GM13977 (cell line): ENCODE data around the gene TRIM34.
"Not testable (repeated sequence)": the region's sequence is repeated elsewhere in the genome, so short reads cannot be mapped to it uniquely, and the experiment has no call there.

ENCODE experiments used
- DNase-seq: peaks from one replicate; pipeline ENCODE4 v3.0.0; 2012; ENCODE audit warnings: low spot score
- in situ Hi-C: fragments of 300-500 bp; cut with MboI; formaldehyde crosslinking; loops from one replicate; pipeline ENCODE4 v1.12.0; 2022; ENCODE audit warnings: low sequenced_read_pairs, low pct_unique_long_range_greater_than_20kb, mixed read lengths, inconsistent platforms; ENCODE audit not compliant: unreplicated experiment
- TF ChIP-seq, protein P1 (sequence below): IDR thresholded peaks from 2 replicates; pipeline ENCODE4 v1.5.1; 2012; ENCODE audit warnings: mild to moderate bottlenecking, control low read depth; ENCODE audit not compliant: insufficient read depth; ENCODE audit errors: extremely low read depth, missing control alignments

TRIM34 gene

DNA sequence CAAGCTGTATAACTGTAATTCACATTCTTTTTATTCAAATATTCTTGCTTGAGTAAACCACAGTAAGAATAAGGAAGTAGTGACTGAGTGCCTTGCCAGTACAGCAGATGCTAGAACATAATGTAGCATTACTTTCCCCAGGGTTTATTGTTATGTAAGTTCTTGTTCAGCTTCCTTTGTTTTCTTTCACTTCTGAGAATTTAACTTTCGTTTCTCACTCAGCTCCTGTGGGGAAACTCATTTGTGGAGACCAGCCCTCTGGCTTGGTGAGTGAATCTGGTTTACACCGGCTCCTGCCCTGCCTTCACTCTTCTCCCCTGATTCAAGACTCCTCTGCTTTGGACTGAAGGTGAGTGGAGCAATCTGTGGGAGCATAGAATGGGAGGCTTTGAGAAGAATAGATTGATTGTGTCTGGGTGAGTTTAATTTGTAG, 64.8 kb downstream of the TRIM34 start, which contains the start of gene TRIM22:
TRIM22 (plus strand) TSS at position 240 of the 433 bp plus-strand sequence. CDS start 6,443 bp downstream, outside the sequence.
- TF ChIP-seq, protein P1, sequence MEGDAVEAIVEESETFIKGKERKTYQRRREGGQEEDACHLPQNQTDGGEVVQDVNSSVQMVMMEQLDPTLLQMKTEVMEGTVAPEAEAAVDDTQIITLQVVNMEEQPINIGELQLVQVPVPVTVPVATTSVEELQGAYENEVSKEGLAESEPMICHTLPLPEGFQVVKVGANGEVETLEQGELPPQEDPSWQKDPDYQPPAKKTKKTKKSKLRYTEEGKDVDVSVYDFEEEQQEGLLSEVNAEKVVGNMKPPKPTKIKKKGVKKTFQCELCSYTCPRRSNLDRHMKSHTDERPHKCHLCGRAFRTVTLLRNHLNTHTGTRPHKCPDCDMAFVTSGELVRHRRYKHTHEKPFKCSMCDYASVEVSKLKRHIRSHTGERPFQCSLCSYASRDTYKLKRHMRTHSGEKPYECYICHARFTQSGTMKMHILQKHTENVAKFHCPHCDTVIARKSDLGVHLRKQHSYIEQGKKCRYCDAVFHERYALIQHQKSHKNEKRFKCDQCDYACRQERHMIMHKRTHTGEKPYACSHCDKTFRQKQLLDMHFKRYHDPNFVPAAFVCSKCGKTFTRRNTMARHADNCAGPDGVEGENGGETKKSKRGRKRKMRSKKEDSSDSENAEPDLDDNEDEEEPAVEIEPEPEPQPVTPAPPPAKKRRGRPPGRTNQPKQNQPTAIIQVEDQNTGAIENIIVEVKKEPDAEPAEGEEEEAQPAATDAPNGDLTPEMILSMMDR: no peak
- peak; percentile 76 for DNase-seq
- in situ Hi-C loops: no loop called here

DNA sequence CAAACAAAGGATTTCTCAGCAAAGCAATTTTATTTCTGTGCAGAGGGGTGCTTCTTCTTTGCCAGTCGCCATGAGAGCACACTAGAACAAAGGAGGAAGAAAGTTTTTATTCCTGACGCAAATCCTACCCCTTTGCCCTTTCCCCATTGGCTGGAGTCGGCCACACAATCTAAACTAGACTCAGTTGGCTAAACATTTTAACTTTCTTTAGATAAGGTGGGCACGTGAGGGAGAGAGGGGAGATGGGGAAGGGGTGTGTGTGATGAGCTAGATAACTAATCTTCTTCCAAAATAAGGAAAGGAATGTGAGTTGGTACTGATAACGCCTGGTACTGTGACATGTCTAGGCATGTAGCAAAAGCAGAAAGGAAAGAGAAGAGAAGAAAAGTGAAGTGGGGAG, 65.4 kb downstream of the TRIM34 start:
- in situ Hi-C loops: no loop called here
- no peak for DNase-seq
- TF ChIP-seq, protein P1: no peak

DNA sequence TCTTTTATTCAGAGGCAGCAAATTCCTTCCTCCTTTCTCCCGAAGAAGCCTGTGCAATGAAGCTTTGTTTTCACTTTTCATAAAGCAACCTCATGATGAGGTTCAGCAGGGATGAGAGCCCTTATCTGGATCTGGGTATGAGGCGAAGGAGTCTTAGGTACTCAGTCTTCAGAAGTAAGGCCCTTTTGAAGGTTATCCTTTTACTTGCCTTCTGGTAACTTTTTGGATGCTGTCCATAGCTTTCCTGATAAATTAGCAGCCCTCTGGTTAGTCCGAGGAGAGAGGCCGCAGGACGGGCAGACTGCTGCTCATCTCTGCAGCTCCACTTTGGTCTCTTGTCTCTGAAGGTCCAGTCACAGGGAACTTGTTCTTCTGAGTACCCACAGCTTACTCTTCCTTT, 65.9 kb downstream of the TRIM34 start:
- in situ Hi-C loops: no loop called here
- TF ChIP-seq, protein P1: no peak
- no peak for DNase-seq

DNA sequence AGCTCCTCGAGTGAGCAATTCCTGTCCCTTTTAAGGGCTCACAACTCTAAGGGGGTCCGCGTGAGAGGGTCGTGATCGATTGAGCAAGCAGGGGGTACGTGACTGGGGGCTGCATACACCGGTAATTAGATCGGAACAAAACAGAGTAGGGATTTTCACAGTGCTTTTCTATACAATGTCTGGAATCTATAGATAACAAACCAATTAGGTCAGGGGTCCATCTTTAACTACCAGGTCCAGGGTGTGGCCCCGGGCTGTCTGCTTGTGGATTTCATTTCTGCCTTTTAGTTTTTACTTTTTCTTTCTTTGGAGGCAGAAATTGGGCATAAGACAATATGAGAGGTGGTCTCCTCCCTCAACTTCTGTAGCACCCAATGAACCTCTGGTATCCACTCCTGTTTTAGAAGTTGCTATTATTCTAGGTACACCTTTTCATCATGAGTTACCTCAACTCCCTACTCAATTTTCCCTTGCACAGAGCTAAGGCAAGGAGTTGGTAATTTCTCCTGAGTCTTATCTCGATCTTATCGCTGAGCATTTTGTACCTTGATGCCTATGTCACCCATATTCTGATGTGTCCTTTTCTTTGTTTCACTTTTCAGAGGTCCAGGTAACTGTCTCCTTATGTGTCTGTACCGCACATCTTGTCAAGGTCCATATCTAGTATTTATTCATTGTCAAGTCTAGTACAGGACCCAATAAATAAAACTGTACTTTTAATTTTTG, 66.6 kb downstream of the TRIM34 start:
- in situ Hi-C loops: not testable (repeated sequence)

DNA sequence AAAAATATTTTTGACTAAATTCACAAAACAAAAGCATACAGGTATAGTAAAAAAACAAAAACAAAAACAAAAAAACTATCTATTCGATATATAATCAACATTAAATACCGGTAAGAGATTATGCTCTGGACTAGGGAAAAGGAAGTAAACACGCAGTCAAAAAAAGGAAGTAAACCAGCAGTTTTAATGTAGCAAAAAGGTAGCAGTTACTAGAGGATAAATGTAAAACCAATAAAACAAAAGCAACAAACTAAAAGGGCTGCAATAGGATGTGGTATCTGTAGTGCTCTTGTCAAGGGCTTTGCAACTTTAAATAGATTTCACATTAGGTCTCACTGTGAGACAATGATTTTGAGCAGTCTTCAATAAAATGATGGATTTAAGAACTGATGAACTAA, 67.2 kb downstream of the TRIM34 start:
- in situ Hi-C loops: no loop called here
- no peak for DNase-seq
- TF ChIP-seq, protein P1: no peak

More for the DNA sequence above, 66.6 kb downstream of the TRIM34 start:
- DNase-seq: not testable (repeated sequence)
